Putamen (tissue), 1 donor: ENCODE results near the gene SRGAP2C.
"Not testable (repeated sequence)": the region's sequence is repeated elsewhere in the genome, so short reads cannot be mapped to it uniquely, and the experiment has no call there.

Experiments
- DNase-seq: peaks from one replicate; pipeline ENCODE4 v3.0.0-alpha.2; 2016; ENCODE audit warnings: low spot score

SRGAP2C gene

DNA sequence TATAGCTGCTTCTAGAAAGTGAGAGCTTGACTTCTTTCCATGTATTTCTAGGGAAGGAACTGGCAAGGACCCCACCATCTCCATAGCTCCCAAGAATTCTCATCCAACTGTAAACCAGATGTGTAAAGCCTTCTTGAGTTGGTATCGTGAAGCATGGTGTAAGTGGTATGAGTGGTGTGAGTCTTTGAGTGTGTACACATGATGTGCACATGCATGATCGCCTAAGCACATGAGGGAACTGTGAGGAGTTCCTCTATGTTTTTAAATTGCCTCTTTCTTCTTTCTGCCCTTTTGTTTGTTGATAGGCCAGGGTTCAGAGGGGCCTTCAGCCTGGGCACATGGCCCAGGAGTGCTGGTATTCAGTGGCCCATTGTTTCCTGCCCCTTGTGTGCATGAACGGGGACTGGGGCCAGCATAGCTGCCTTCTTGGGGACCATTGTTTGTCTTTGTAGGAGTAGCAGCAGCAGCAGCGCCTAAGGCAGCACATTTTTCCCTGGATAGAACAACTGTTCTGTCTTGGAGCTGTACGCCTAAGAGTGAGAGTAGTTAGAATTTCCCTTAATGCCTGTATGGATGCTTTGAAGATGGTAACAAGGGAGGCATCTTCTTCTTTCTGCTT, 96.0 kb downstream of the SRGAP2C start:
- not testable (repeated sequence) for DNase-seq

- not testable (repeated sequence) for DNase-seq
These were observed 96.7 kb downstream of the SRGAP2C start for GRCh38 chr1:121281480-121281879.

GRCh38 chr1:121283587-121284180, 98.9 kb downstream of the SRGAP2C start:
- not testable (repeated sequence) for DNase-seq

GRCh38 chr1:121292590-121292989, 107.8 kb downstream of the SRGAP2C start:
- not testable (repeated sequence) for DNase-seq

- DNase-seq: not testable (repeated sequence)
These were observed 108.8 kb downstream of the SRGAP2C start for GRCh38 chr1:121293263-121294204.

DNA sequence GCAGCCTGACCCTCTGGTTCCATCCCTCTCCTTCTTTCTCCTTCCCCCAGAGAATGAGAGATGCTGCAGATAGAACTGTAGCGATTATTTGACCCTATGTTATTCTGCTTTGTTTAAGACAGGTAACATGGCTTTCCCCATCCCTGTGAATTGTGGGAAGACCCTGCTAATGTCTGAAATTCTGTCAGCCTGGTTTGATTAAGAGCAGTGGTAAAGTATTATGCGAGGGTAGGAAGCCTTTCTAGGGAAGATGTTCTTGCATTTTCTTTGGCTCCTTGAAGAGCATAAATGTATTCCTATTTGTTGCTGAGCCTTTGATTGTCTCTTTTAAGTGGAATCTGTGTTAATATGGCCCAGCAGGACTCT, 109.4 kb downstream of the SRGAP2C start:
- DNase-seq: not testable (repeated sequence)

- not testable (repeated sequence) for DNase-seq
These were observed 111.8 kb downstream of the SRGAP2C start for GRCh38 chr1:121296563-121296962.

DNA sequence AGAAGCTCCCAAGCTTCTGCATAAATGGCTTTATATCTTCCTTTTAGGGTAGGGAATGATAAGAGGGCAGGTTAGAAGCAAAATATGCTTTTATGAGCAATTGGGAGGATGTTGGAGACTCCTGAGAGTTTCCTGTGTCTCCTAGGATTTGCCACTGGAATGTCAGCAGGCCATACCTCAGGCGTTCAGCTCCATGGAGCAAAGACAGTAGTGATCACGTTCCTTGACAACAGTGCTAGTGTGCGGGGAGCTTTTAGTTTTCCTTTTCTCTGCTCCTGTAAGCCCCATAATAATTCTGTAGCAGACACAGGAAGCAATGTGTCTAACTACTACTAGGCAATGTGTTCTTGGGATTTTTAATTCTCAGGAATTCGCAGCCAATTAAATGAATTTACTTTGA, 113.8 kb downstream of the SRGAP2C start:
- DNase-seq: not testable (repeated sequence)

- DNase-seq: not testable (repeated sequence)
These were observed 114.9 kb downstream of the SRGAP2C start for GRCh38 chr1:121299514-121300149.

DNA sequence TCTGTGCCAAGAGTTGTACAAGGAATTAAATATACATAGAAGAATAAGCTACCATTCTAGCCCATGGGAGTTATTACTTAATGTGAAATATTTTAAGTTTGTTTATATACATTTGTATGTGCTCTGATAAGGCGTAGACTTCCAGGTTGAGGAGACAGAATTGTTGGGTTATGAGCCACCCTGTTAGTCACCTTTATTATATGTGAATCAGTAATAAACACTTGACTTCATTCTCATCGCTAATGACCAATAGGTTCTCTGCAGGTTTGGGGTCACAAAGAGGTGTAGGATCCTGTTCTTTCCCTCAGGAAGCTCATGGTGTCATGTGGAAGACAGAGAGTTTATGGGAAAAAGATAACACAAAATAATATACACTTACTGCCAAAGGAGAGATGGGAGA, 117.1 kb downstream of the SRGAP2C start:
- DNase-seq: not testable (repeated sequence)

DNA sequence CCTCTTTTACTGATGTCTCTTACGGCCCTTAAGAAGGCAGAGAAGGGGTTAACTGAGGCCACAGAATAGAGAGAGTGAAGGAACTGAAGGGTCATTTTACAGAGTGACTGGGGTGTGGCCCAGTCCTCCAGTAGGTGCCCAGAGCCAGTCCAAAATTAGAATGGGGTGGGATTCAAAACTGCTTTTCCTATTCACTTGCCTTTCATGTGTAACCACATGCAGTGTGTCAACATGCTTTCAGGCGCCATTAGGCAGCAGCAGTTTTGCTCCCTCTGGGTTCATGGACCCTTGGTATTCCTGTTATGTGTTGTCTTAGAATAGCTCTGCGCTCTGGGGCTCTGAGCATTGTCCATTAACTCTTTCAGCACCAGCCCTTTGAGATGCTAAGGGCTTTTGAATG, 123.0 kb downstream of the SRGAP2C start:
- DNase-seq: not testable (repeated sequence)

GRCh38 chr1:121315509-121315908, 130.7 kb downstream of the SRGAP2C start:
- DNase-seq: not testable (repeated sequence)

- DNase-seq: not testable (repeated sequence)
These were observed 131.3 kb downstream of the SRGAP2C start for GRCh38 chr1:121316081-121316480.

DNA sequence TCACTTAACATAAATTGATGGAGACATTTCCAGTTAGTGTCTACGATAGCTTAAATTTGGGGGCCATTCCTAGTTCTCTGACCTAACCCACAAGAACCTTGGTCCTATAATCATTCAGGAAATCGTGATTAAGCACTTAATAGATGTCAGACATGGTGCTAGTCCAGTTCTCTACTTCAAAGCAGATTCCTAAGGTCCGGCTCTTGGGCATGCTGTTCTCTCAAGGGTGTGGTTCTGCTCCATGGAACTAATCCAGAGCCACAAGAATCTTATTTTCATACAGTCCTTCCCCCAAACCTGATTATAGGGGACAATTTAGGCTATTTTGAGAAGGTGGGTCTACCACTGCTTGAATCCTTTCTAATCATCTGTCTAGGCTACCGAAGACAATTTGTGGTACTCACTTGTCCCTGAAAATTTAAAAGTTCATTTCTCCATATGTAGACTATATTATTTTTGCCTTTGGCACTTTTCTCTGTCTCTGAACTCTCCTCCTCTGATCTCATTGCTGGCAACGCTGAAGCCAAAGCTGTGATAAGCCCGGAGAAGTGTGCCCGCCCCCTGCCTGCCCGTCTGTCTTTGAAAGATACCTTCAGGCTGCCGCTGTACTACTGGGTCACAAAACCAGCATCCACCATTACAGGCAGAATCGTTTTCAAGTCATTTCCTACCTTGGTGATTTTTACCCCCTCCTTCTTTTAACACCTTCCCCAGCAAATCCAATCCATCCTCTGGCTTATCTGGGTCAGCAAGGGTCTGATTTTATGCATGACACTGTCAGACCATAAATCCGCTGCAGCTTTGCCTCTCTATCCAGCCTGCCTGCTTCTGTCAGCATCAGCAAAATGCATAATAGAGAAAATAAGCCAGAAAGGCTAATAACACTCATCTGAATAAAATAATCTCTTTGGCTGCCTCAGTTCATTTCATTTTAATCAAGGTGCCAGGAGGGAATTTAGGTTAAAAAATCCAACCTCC, 133.0 kb downstream of the SRGAP2C start:
- DNase-seq: not testable (repeated sequence)

DNA sequence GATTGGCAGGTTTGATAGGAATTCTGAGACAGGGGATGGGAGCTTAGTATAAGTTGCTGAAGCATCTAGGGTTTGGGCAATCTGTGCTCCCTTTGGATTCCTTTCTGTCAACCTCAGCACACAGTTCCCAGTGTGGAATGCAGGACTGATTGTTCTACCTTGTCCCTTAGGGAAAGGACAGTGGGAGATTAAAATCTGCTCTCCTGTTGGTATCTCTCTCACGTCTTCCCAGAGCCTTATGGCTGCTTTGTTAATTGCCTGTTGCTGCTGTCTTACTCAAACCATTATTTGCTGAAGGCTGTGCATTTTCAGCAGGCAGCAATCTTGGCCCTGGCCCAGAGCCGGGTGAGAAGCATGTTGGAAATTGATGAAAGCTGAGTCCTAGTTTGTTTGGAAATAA, 133.9 kb downstream of the SRGAP2C start:
- not testable (repeated sequence) for DNase-seq

GRCh38 chr1:121321660-121322059, 136.9 kb downstream of the SRGAP2C start:
- not testable (repeated sequence) for DNase-seq

GRCh38 chr1:121324726-121325125, 140.0 kb downstream of the SRGAP2C start:
- DNase-seq: not testable (repeated sequence)

- not testable (repeated sequence) for DNase-seq
These were observed 147.4 kb downstream of the SRGAP2C start for GRCh38 chr1:121332141-121332540.

GRCh38 chr1:121332599-121333562, 148.1 kb downstream of the SRGAP2C start:
- not testable (repeated sequence) for DNase-seq

DNA sequence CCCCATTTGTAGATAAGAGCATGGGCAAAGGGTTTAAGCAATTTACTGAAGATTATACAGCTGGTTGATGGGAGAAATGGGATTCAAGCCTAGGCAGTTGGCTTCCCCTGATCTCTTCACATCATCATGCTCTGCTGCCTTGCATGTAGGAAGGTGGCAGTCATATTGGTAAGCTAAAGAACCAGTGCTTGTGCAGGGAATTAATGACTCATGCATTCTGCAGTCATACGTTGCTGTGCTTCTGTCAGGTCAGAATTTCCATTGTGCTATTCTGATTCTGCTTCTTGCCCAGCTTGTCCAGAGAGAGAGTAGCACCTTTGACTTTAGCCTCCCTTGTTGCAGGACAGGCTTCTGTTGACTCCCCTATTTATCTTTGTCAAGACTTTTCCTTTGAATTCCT, 153.2 kb downstream of the SRGAP2C start:
- DNase-seq: not testable (repeated sequence)
